Right lobe of liver (tissue), 4 donors: ENCODE results near the gene SCMH1.

Experiments used
- POLR2A ChIP-seq: fragments of 450-650 bp; IDR thresholded peaks from one replicate; pipeline ENCODE4 v1.6.1; 2017; ENCODE audit warnings: antibody characterized with exemption, mild to moderate bottlenecking
- TF ChIP-seq, protein P1 (sequence below), 4 donors: fragments of 200-600 bp in 3 of 4; fragments of 450-650 bp in 1 of 4; IDR thresholded peaks; one replicate each; pipeline versions ENCODE4 v1.5.1 to v1.8.0; 2016 to 2022; ENCODE audit warnings: antibody characterized with exemption in 4 of 4, mild to moderate bottlenecking in 2 of 4
- donor health status: DM: no; HTN: no; CAD: no.
- donor health status: DM: no; HTN: no; CAD: no.
- donor health status: DM: no; HTN: yes; CAD: no.

DNA sequence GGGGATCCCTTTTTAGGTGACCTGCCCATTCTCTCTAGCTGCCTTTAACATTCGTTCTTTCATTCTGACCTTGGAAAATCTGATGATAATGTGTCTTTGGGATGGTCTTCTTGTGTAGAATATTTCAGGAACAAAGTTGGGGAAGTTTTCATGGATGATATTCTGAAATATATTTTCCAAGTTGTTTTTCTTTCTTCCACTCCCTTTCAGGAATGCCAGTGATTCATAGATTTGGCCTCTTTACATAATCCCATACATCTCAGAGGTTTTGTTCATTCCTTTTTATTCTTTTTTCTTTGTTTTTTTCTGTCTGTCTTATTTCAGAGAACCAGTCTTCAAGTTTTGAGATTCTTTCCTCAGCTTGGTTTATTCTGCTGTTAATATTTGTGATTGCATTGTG, 13.9 kb upstream of the SCMH1 start:
- TF ChIP-seq, protein P1, sequence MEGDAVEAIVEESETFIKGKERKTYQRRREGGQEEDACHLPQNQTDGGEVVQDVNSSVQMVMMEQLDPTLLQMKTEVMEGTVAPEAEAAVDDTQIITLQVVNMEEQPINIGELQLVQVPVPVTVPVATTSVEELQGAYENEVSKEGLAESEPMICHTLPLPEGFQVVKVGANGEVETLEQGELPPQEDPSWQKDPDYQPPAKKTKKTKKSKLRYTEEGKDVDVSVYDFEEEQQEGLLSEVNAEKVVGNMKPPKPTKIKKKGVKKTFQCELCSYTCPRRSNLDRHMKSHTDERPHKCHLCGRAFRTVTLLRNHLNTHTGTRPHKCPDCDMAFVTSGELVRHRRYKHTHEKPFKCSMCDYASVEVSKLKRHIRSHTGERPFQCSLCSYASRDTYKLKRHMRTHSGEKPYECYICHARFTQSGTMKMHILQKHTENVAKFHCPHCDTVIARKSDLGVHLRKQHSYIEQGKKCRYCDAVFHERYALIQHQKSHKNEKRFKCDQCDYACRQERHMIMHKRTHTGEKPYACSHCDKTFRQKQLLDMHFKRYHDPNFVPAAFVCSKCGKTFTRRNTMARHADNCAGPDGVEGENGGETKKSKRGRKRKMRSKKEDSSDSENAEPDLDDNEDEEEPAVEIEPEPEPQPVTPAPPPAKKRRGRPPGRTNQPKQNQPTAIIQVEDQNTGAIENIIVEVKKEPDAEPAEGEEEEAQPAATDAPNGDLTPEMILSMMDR (IDR thresholded peaks at IDR 0.05): no peak
- TF ChIP-seq POLR2A: no peak
